K562 (cell line): Measurements from ENCODE around the gene DNM1. TPM values are rescaled to one million over a fixed set of nuclear protein-coding genes. Genes with fewer than 3 reads are reported as not detected.
A peak's percentile ranks its signal among the peaks of the same experiment; 100 is the strongest.

ENCODE experiments used
- ATAC-seq: fragments of 200-7000 bp; cut with Tn5 transposase; 3 replicates; pipeline ENCODE4 v1.9.1; 2020; ENCODE audit warnings: moderate library complexity
- BruUV-seq: library from RNA; stranded (reverse); fragments of 400-500 nt; replicated peaks from 2 replicates; lab custom pipeline; 2021; lab: Mats Ljungman, UMichigan
- CTCF ChIA-PET: fragments of 300-600 bp; formaldehyde crosslinking; extraction: SDS; loops from one replicate; lab custom pipeline; 2021; ENCODE audit warnings: low intra/inter-chr PET ratio; lab: Yijun Ruan, JAX
- POLR2A ChIA-PET: fragments of 300-600, 350-650 bp; sonication (Branson Sonifier 250); formaldehyde crosslinking; extraction: SDS; loops from one replicate; lab custom pipeline; 2021; ENCODE audit warnings: antibody characterized with exemption, inconsistent platforms; lab: Yijun Ruan, JAX
- DNase-seq, 4 experiments: peaks; one replicate each; pipeline versions ENCODE4 v3.0.0 to v3.0.0-alpha.2; 2011 to 2018; ENCODE audit warnings: low spot score in 3 of 4, mixed read lengths in 3 of 4; ENCODE audit errors: extremely low read depth in 1 of 4
- FAIRE-seq: peaks from 2 replicates; lab custom pipeline; 2011; peaks lifted over from hg19 to GRCh38; lab: Jason Lieb, UNC
- H2AFZ ChIP-seq: 2 replicates; pipeline ENCODE4 v1.6.0; 2011; ENCODE audit warnings: low read depth, low read length, control low read depth, inconsistent platforms
- H3K27ac ChIP-seq: fragments of 200-600 bp; 3 replicates; pipeline ENCODE4 v1.8.0; 2011; ENCODE audit warnings: low read depth, mild to moderate bottlenecking, control low read depth, inconsistent platforms, low read length, moderate library complexity, mixed read lengths; ENCODE audit errors: extremely low read depth
- H3K27me3 ChIP-seq, 2 experiments: fragments of 300-600 bp in 1 of 2; 2 replicates in 1 of 2; 3 replicates in 1 of 2; pipeline versions ENCODE4 v1.6.0 to v1.8.0; 2011; ENCODE audit warnings: inconsistent platforms in 2 of 2, low read length in 2 of 2, mild to moderate bottlenecking in 1 of 2, mixed read lengths in 1 of 2, moderate library complexity in 1 of 2; ENCODE audit not compliant: control insufficient read depth in 2 of 2, insufficient read depth in 2 of 2
- H3K36me3 ChIP-seq: fragments of 300-600 bp; 3 replicates; pipeline ENCODE4 v1.8.0; 2011; ENCODE audit warnings: mild to moderate bottlenecking, low read length, inconsistent platforms; ENCODE audit not compliant: control insufficient read depth, insufficient read depth
- H3K4me1 ChIP-seq, 2 experiments: fragments of 200-600 bp in 1 of 2; replicated peaks in 1 of 2; 2 replicates in 1 of 2; 3 replicates in 1 of 2; pipeline versions ENCODE4 v1.5.1 to v1.8.0; 2011; ENCODE audit warnings: inconsistent platforms in 2 of 2, low read length in 2 of 2, mild to moderate bottlenecking in 1 of 2, mixed read lengths in 1 of 2, moderate library complexity in 1 of 2; ENCODE audit not compliant: control insufficient read depth in 2 of 2, insufficient read depth in 2 of 2
- H3K4me2 ChIP-seq: 2 replicates; pipeline ENCODE4 v1.6.1; 2011; ENCODE audit warnings: low read length, control low read depth, inconsistent platforms, mixed read lengths; ENCODE audit not compliant: insufficient read depth
- H3K4me3 ChIP-seq: fragments of 200-600 bp; sonication (generic), shearing (Covaris generic); 2 replicates; pipeline ENCODE4 v1.5.1; 2016; ENCODE audit warnings: control low read depth, inconsistent platforms
- H3K79me2 ChIP-seq: fragments of 200-600 bp; 3 replicates; pipeline ENCODE4 v1.8.0; 2011; ENCODE audit warnings: low read length, inconsistent platforms; ENCODE audit not compliant: control insufficient read depth, insufficient read depth
- H3K9ac ChIP-seq, 2 experiments: 2 replicates each; pipeline versions ENCODE4 v1.6.0 to v1.6.1; 2011; ENCODE audit warnings: low read depth in 2 of 2, low read length in 2 of 2, control low read depth in 1 of 2, inconsistent platforms in 1 of 2, mild to moderate bottlenecking in 1 of 2, mixed read lengths in 1 of 2; ENCODE audit not compliant: insufficient read depth in 1 of 2
- H3K9me1 ChIP-seq: one replicate; pipeline ENCODE4 v1.6.0; 2011; ENCODE audit warnings: inconsistent platforms, mild to moderate bottlenecking, low read length, moderate library complexity; ENCODE audit not compliant: control insufficient read depth, insufficient read depth
- H3K9me3 ChIP-seq: replicated peaks from 2 replicates; pipeline ENCODE4 v1.5.1; 2011; ENCODE audit warnings: low read depth, low read length, inconsistent platforms; ENCODE audit not compliant: control insufficient read depth, insufficient read depth
- H4K20me1 ChIP-seq: replicated peaks from 2 replicates; pipeline ENCODE4 v1.6.1; 2011; ENCODE audit warnings: low read length, inconsistent platforms, mixed read lengths; ENCODE audit not compliant: control insufficient read depth, insufficient read depth
- CHD4 ChIP-seq: fragments of 200-600 bp; sonication (generic); IDR thresholded peaks from 3 replicates; pipeline ENCODE4 v1.6.1; 2012; ENCODE audit warnings: low read depth, mild to moderate bottlenecking, mixed read lengths, low read length, inconsistent platforms; ENCODE audit not compliant: insufficient read depth, insufficient replicate concordance, poor library complexity, severe bottlenecking
- DMBX1 ChIP-seq: fragments of 250-450 bp; sonication (Bioruptor Pico); IDR thresholded peaks from 2 replicates; pipeline ENCODE4 v1.8.0; 2022; ENCODE audit warnings: inconsistent platforms, mild to moderate bottlenecking, moderate library complexity, borderline replicate concordance
- EHMT2 ChIP-seq: fragments of 450-650 bp; IDR thresholded peaks from 2 replicates; pipeline ENCODE4 v1.6.1; 2018; ENCODE audit warnings: antibody characterized with exemption
- GTF2F1 ChIP-seq: IDR thresholded peaks from 2 replicates; pipeline ENCODE4 v1.6.1; 2011; ENCODE audit warnings: low read depth, low read length, improper control_type of control experiment
- NR2C1 ChIP-seq, 2 experiments: fragments of 450-650 bp; IDR thresholded peaks; 2 replicates each; pipeline ENCODE4 v1.6.1; 2017; ENCODE audit warnings: mild to moderate bottlenecking in 2 of 2, antibody characterized with exemption in 1 of 2, inconsistent platforms in 1 of 2, missing compliant biosample characterization in 1 of 2, missing genetic modification characterization in 1 of 2
- RBM25 ChIP-seq: fragments of 200-400 bp; formaldehyde crosslinking; IDR thresholded peaks from 2 replicates; pipeline ENCODE4 v1.6.1; 2018; ENCODE audit warnings: low read length, low read depth, moderate library complexity; ENCODE audit not compliant: severe bottlenecking
- SNRNP70 ChIP-seq: fragments of 200-400 bp; formaldehyde crosslinking; optimal IDR thresholded peaks from 2 replicates; pipeline ENCODE3; 2017; ENCODE audit warnings: low read depth, low read length
- THAP7 ChIP-seq: fragments of 250-450 bp; sonication (Bioruptor Pico); IDR thresholded peaks from 2 replicates; pipeline ENCODE4 v1.5.0; 2021
- TRIM28 ChIP-seq: fragments of 450-650 bp; IDR thresholded peaks from 2 replicates; pipeline ENCODE4 v1.6.1; 2017
- U2AF1 ChIP-seq: fragments of 200-400 bp; formaldehyde crosslinking; optimal IDR thresholded peaks from 2 replicates; pipeline ENCODE3; 2017; ENCODE audit warnings: mild to moderate bottlenecking, low read depth, low read length, moderate library complexity
- XRCC5 ChIP-seq: fragments of 200-400 bp; formaldehyde crosslinking; IDR thresholded peaks from 2 replicates; pipeline ENCODE4 v1.6.1; 2017; ENCODE audit warnings: low read depth, mild to moderate bottlenecking, low read length
- ZNF609 ChIP-seq: sonication (generic); formaldehyde crosslinking; IDR thresholded peaks from 2 replicates; pipeline ENCODE4 v1.8.1; 2023; ENCODE audit warnings: missing genetic modification reagents, mild to moderate bottlenecking, borderline replicate concordance
- WGBS: fragments of 100-300 bp; shearing (Covaris generic); methylation state at CpG from one replicate; pipeline ENCODE4 v1.1.6; 2016; ENCODE audit warnings: low coverage, mixed read lengths; ENCODE audit not compliant: insufficient coverage; ENCODE audit errors: missing lambda C conversion rate; 5-methylcytosine and 5-hydroxymethylcytosine counted together
- in situ Hi-C: fragments of 300-500 bp; cut with MboI; formaldehyde crosslinking; loops from 4 replicates; pipeline ENCODE4 v1.15.0; 2018; ENCODE audit warnings: inconsistent platforms, mixed read lengths
- intact Hi-C: fragments of 100-400 bp; cut with micrococcal nuclease; formaldehyde crosslinking; loops from 2 replicates; pipeline ENCODE4 v1.14.2; 2022
- polyA plus RNA-seq, 8 experiments: library from polyadenylated mRNA; depleted of rRNA in 4 of 8; stranded (reverse) in 5 of 8; unstranded in 3 of 8; fragments of >200 nt; fragmentation: Nextera tagmentation in 2 of 8; fragmentation: Illumina TruSeq in 1 of 8; extraction: Ambion mirVana in 2 of 8; extraction: Trizol in 1 of 8; gene quantifications; 2 replicates each; pipeline versions ENCODE4 v1.2.1 to v1.2.3, GENCODE V29; 2011 to 2014; ENCODE audit warnings: inconsistent platforms in 1 of 8, missing spikeins in 1 of 8
- total RNA-seq, 7 experiments: library from RNA; depleted of rRNA in 6 of 7; stranded (reverse); fragments of >200 nt in 6 of 7; fragmentation: Illumina TruSeq in 2 of 7; extraction: Trizol in 2 of 7; gene quantifications; 2 replicates each; pipeline versions ENCODE4 v1.2.1 to v1.2.3, GENCODE V29; 2011 to 2021; ENCODE audit warnings: low replicate concordance in 1 of 7

DNM1 gene
- total and polyA plus RNA-seq, 9 of the 15 experiments (the other 6 are each of a cell fraction or from before 2014, with no cell fraction given), result 0.39 to 23.1 (median 9.1) TPM

- no peak overlapping the region for H3K4me2 ChIP-seq
- H2AFZ ChIP-seq, result no peak overlapping the region
- no peak overlapping the region for H3K4me3 ChIP-seq
- no peaks in the 10 kb centered on the region; the same call in 1 of the 2 replicates for H4K20me1 ChIP-seq
- FAIRE-seq, result no peak
- no peak for DNase-seq
- no peaks in the 10 kb centered on the region for H3K27me3 ChIP-seq
- 0 out of 4 replicates have a peak overlapping the region, but pooled peaks of 1 of the 2 experiments have one; percentile 22 for H3K9ac ChIP-seq
- CTCF ChIA-PET, result no interaction called here
- H3K36me3 ChIP-seq, result peaks cover 30% of the 10 kb centered on the region
- H3K27ac ChIP-seq, result no peak overlapping the region
- no peaks in the 10 kb centered on the region for H3K9me3 ChIP-seq
- intact Hi-C loops, result no loop called here
- no peak for TF ChIP-seq GTF2F1
- no peak for TF ChIP-seq CHD4
- no peak for TF ChIP-seq XRCC5
- no peak for TF ChIP-seq THAP7
- TF ChIP-seq RBM25, result no peak
- TF ChIP-seq U2AF1, result no peak
- no peak for TF ChIP-seq SNRNP70
- TF ChIP-seq DMBX1, result no peak
- no peak for TF ChIP-seq TRIM28
- no peak for TF ChIP-seq NR2C1 (IDR thresholded peaks at IDR 0.05)
- TF ChIP-seq NR2C1 (tag; IDR thresholded peaks at IDR 0.05), result no peak
- no peak for TF ChIP-seq ZNF609
- no peak for TF ChIP-seq EHMT2
- TF ChIP-seq, all 486 proteins: peak for 0
- Histone ChIP-seq H3K79me2 (no peaks in the 10 kb centered on the region), H3K4me1 (peaks cover 0 to 5% of the 10 kb centered on the region in 2 experiments; a peak in 1 of 5 replicates), H3K9me1 (no peaks in the 10 kb centered on the region)
- 81% methylated on average over 6 of the region's 6 CpGs for WGBS
- BruUV-seq, result no TSS peak
- POLR2A ChIA-PET, result interaction anchor here (0.6 to 5.5 kb wide), 3 partner anchors 9 to 22 kb away, joined by 3 to 35 read pairs (median 33); partner anchors contain the start of genes GOLGA2 and SWI5
- no peak for ATAC-seq
- in situ Hi-C loops, result loop anchor here (25.0 kb wide), 1 partner anchor 1501 kb away; no protein-coding TSS in a partner anchor
Observed at GRCh38 chr9:128286440-128286839, 83.3 kb downstream of the DNM1 start.
